Activated naive CD4-positive, alpha-beta T cell treated with anti-CD3 and anti-CD28 coated beads, Interleukin-2, amount 50 U/mL, for 24 hours (primary cell): ENCODE data around the gene SMAD4.
"Not testable (repeated sequence)": the region's sequence is repeated elsewhere in the genome, so short reads cannot be mapped to it uniquely, and the experiment has no call there.

ENCODE experiments used
- H3K27ac Mint-ChIP-seq: one replicate; pipeline ENCODE4 v1.8.0; 2021; ENCODE audit warnings: mild to moderate bottlenecking, mixed read lengths
- H3K27me3 Mint-ChIP-seq: one replicate; pipeline ENCODE4 v1.8.0; 2021; ENCODE audit warnings: mixed read lengths
- H3K36me3 Mint-ChIP-seq: one replicate; pipeline ENCODE4 v1.8.0; 2021; ENCODE audit warnings: mixed read lengths
- H3K4me1 Mint-ChIP-seq: one replicate; pipeline ENCODE4 v1.8.0; 2021; ENCODE audit warnings: mixed read lengths
- H3K4me3 Mint-ChIP-seq: one replicate; pipeline ENCODE4 v1.8.0; 2021; ENCODE audit warnings: mild to moderate bottlenecking, mixed read lengths
- H3K9me3 Mint-ChIP-seq: one replicate; pipeline ENCODE4 v1.8.0; 2021; ENCODE audit warnings: mixed read lengths

The SMAD4 gene

GRCh38 chr18:51076503-51076902 lies 46.5 kb downstream of the SMAD4 start:
- Mint-ChIP-seq H3K27ac (no peak overlapping the region), H3K27me3 (no peaks in the 10 kb centered on the region), H3K4me1 (peaks cover 34% of the 10 kb centered on the region), H3K4me3 (no peak overlapping the region), H3K9me3 (no peaks in the 10 kb centered on the region), H3K36me3 (peaks cover 32% of the 10 kb centered on the region)

- Mint-ChIP-seq H3K9me3 (no peaks in the 10 kb centered on the region), H3K27me3 (no peaks in the 10 kb centered on the region), H3K27ac (no peak overlapping the region), H3K4me1 (peaks cover 28% of the 10 kb centered on the region), H3K36me3 (peaks cover 32% of the 10 kb centered on the region), H3K4me3 (no peak overlapping the region)
Measured at GRCh38 chr18:51077217-51077616, 47.2 kb downstream of the SMAD4 start.

GRCh38 chr18:51078026-51078425 lies 48.0 kb downstream of the SMAD4 start:
- Mint-ChIP-seq H3K36me3 (peaks cover 31% of the 10 kb centered on the region), H3K4me1 (peaks cover 27% of the 10 kb centered on the region), H3K9me3 (no peaks in the 10 kb centered on the region), H3K27ac (no peak overlapping the region), H3K27me3 (no peaks in the 10 kb centered on the region), H3K4me3 (no peak overlapping the region)

GRCh38 chr18:51082571-51083267 lies 52.7 kb downstream of the SMAD4 start:
- H3K9me3 Mint-ChIP-seq = peaks cover 5% of the 10 kb centered on the region
- peaks cover 44% of the 10 kb centered on the region for H3K36me3 Mint-ChIP-seq

GRCh38 chr18:51083398-51083797 lies 53.4 kb downstream of the SMAD4 start:
- no peaks in the 10 kb centered on the region for H3K27me3 Mint-ChIP-seq
- peaks cover 9% of the 10 kb centered on the region for H3K4me1 Mint-ChIP-seq
- no peak overlapping the region for H3K27ac Mint-ChIP-seq
- H3K36me3 Mint-ChIP-seq = peaks cover 42% of the 10 kb centered on the region
- H3K9me3 Mint-ChIP-seq = peaks cover 9% of the 10 kb centered on the region
- H3K4me3 Mint-ChIP-seq = no peak overlapping the region

More at GRCh38 chr18:51082571-51083267, 52.7 kb downstream of the SMAD4 start:
- peaks cover 9% of the 10 kb centered on the region for H3K4me1 Mint-ChIP-seq
- H3K27me3 Mint-ChIP-seq = no peaks in the 10 kb centered on the region
- peak overlapping the region; percentile 82 for H3K27ac Mint-ChIP-seq
- H3K4me3 Mint-ChIP-seq = no peak overlapping the region

GRCh38 chr18:51088410-51088809 lies 58.4 kb downstream of the SMAD4 start:
- H3K27ac Mint-ChIP-seq = no peak overlapping the region
- H3K27me3 Mint-ChIP-seq = no peaks in the 10 kb centered on the region
- peaks cover 24% of the 10 kb centered on the region for H3K36me3 Mint-ChIP-seq
- H3K9me3 Mint-ChIP-seq = peaks cover 9% of the 10 kb centered on the region
- H3K4me1 Mint-ChIP-seq = no peaks in the 10 kb centered on the region
- no peak overlapping the region for H3K4me3 Mint-ChIP-seq

- peaks cover 16% of the 10 kb centered on the region for H3K36me3 Mint-ChIP-seq
- peaks cover 9% of the 10 kb centered on the region for H3K9me3 Mint-ChIP-seq
- no peaks in the 10 kb centered on the region for H3K4me1 Mint-ChIP-seq
- no peak overlapping the region for H3K4me3 Mint-ChIP-seq
- H3K27me3 Mint-ChIP-seq = no peaks in the 10 kb centered on the region
- no peak overlapping the region for H3K27ac Mint-ChIP-seq
Measured at GRCh38 chr18:51089691-51090090, 59.7 kb downstream of the SMAD4 start.

GRCh38 chr18:51091270-51091669 lies 61.3 kb downstream of the SMAD4 start:
- Mint-ChIP-seq H3K9me3 (peaks cover 9% of the 10 kb centered on the region), H3K27ac (no peak overlapping the region), H3K4me3 (no peak overlapping the region), H3K36me3 (peaks cover 5% of the 10 kb centered on the region), H3K27me3 (no peaks in the 10 kb centered on the region), H3K4me1 (no peaks in the 10 kb centered on the region)

- H3K36me3 Mint-ChIP-seq = peaks cover 5% of the 10 kb centered on the region
- H3K27me3 Mint-ChIP-seq = no peaks in the 10 kb centered on the region
- no peak overlapping the region for H3K27ac Mint-ChIP-seq
- H3K4me1 Mint-ChIP-seq = no peaks in the 10 kb centered on the region
- H3K4me3 Mint-ChIP-seq = no peak overlapping the region
- H3K9me3 Mint-ChIP-seq = peaks cover 9% of the 10 kb centered on the region
Measured at GRCh38 chr18:51092117-51092516, 62.1 kb downstream of the SMAD4 start.

GRCh38 chr18:51092967-51093366 lies 63.0 kb downstream of the SMAD4 start:
- not testable (repeated sequence) for H3K4me1 Mint-ChIP-seq, H3K4me3 Mint-ChIP-seq

GRCh38 chr18:51097021-51097822 lies 67.2 kb downstream of the SMAD4 start:
- Mint-ChIP-seq H3K4me3 (no peak overlapping the region), H3K27ac (no peak overlapping the region), H3K36me3 (peaks cover 2% of the 10 kb centered on the region), H3K27me3 (no peaks in the 10 kb centered on the region), H3K4me1 (no peaks in the 10 kb centered on the region), H3K9me3 (no peaks in the 10 kb centered on the region)

More at GRCh38 chr18:51092967-51093366, 63.0 kb downstream of the SMAD4 start:
- not testable (repeated sequence) for H3K27ac Mint-ChIP-seq, H3K9me3 Mint-ChIP-seq, H3K36me3 Mint-ChIP-seq, H3K27me3 Mint-ChIP-seq

GRCh38 chr18:51098082-51098481 lies 68.1 kb downstream of the SMAD4 start:
- Mint-ChIP-seq H3K4me1 (no peaks in the 10 kb centered on the region), H3K27ac (no peak overlapping the region), H3K9me3 (no peaks in the 10 kb centered on the region), H3K36me3 (peaks cover 2% of the 10 kb centered on the region), H3K4me3 (no peak overlapping the region), H3K27me3 (no peaks in the 10 kb centered on the region)

GRCh38 chr18:51098513-51098912 lies 68.5 kb downstream of the SMAD4 start:
- no peaks in the 10 kb centered on the region for H3K9me3 Mint-ChIP-seq
- H3K4me1 Mint-ChIP-seq = no peaks in the 10 kb centered on the region
- no peak overlapping the region for H3K27ac Mint-ChIP-seq
- H3K36me3 Mint-ChIP-seq = peaks cover 2% of the 10 kb centered on the region
- no peak overlapping the region for H3K4me3 Mint-ChIP-seq
- no peaks in the 10 kb centered on the region for H3K27me3 Mint-ChIP-seq

GRCh38 chr18:51100385-51101120 lies 70.5 kb downstream of the SMAD4 start:
- Mint-ChIP-seq H3K27me3 (no peaks in the 10 kb centered on the region), H3K4me1 (no peaks in the 10 kb centered on the region), H3K4me3 (no peak overlapping the region), H3K27ac (no peak overlapping the region), H3K9me3 (no peaks in the 10 kb centered on the region), H3K36me3 (peaks cover 2% of the 10 kb centered on the region)

- no peak overlapping the region for H3K4me3 Mint-ChIP-seq
- H3K4me1 Mint-ChIP-seq = peaks cover 22% of the 10 kb centered on the region
- H3K27ac Mint-ChIP-seq = peak overlapping the region; percentile 1
Measured at GRCh38 chr18:51107082-51107481, 77.1 kb downstream of the SMAD4 start.

More at GRCh38 chr18:51107082-51107481, 77.1 kb downstream of the SMAD4 start:
- no peaks in the 10 kb centered on the region for H3K36me3 Mint-ChIP-seq
- H3K9me3 Mint-ChIP-seq = no peaks in the 10 kb centered on the region
- H3K27me3 Mint-ChIP-seq = no peaks in the 10 kb centered on the region
